Stimulated activated CD4-positive, alpha-beta T cell treated with anti-CD3 and anti-CD28 coated beads, Interleukin-4, amount 100 ng/mL, for 1 hour (primary cell): ENCODE results near the gene FBXW12.

Experiments used
- DNase-seq: peaks from one replicate; pipeline ENCODE4 v3.0.0-alpha.2; 2020

The FBXW12 gene

GRCh38 chr3:48437812-48438211, 65.8 kb downstream of the FBXW12 start:
- DNase-seq: no peak

DNA sequence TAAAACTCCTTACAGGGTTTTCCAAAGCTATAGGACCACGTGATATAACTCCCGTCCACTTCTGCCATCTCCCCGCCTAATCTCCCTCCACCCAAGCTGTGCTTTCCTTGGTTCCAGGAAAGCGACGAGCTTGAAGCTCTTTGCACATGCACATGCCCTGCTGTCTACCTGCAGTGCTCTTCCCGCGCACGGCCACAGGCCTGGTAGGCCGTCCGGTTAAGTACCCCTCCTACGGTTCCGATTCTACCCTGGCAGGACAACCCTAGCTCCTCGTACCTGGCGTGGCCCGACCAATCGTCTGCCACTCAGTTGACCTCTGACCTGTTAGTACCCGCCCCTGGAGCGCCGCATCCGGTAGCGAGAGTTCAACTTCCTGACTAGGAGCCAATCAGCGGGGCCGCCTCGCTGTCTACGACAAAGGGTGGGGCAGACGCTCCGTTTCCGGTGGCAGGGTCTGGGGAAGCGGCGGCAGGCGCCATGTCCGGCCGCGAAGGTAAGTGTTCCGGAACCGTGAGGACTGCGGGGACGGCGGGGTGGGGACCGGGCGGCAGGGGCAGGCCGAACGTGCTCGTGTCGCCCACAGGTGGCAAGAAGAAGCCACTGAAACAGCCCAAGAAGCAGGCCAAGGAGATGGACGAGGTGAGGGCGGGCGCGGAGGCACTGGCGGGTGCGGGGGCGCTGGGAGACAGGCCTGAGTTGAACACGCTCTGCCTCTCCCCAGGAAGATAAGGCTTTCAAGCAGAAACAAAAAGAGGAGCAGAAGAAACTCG, 68.0 kb downstream of the FBXW12 start, which contains the start of the genes CCDC51 and TMA7:
CCDC51 (minus strand) TSS at position 300 of the 770 bp plus-strand sequence. CDS start 4,991 bp downstream, outside the sequence.
TMA7 (plus strand) TSS at position 438 of the 770 bp plus-strand sequence; CDS start at position 478, 40 bp downstream.
- peak; percentile 98 for DNase-seq

- DNase-seq: peak; percentile 21
Observed at GRCh38 chr3:48440590-48440958, 68.6 kb downstream of the FBXW12 start.

- no peak for DNase-seq
Observed at GRCh38 chr3:48441940-48442339, 69.9 kb downstream of the FBXW12 start.
